H1 (cell line): ENCODE results near the gene ADGRB2.

Experiments used
- ASH2L ChIP-seq: fragments of 200-600, 300-600 bp; sonication (generic); IDR thresholded peaks from one replicate; pipeline ENCODE4 v1.7.1; 2017; ENCODE audit warnings: low read length
- ATF3 ChIP-seq: IDR thresholded peaks from 2 replicates; pipeline ENCODE4 v1.6.1; 2011; ENCODE audit warnings: low read depth, mild to moderate bottlenecking, low read length; ENCODE audit not compliant: insufficient read depth
- CTCF ChIP-seq, 3 experiments: IDR thresholded peaks; 1 replicate in 2 of 3; 2 replicates in 1 of 3; pipeline versions ENCODE4 v1.5.1 to v1.6.1; 2011; ENCODE audit warnings: low read length in 3 of 3, mild to moderate bottlenecking in 3 of 3, inconsistent platforms in 2 of 3, low read depth in 1 of 3, moderate library complexity in 1 of 3; ENCODE audit not compliant: insufficient read depth in 1 of 3; ENCODE audit errors: control extremely low read depth in 1 of 3
- POLR2AphosphoS5 ChIP-seq: IDR thresholded peaks from 2 replicates; pipeline ENCODE4 v1.6.1; 2011; ENCODE audit warnings: low read depth, low read length
- TAF1 ChIP-seq: IDR thresholded peaks from 2 replicates; pipeline ENCODE4 v1.6.1; 2011; ENCODE audit warnings: mild to moderate bottlenecking, low read depth, low read length
- ZNF274 ChIP-seq: IDR thresholded peaks from 2 replicates; pipeline ENCODE4 v1.7.0; 2012; ENCODE audit warnings: low read length, borderline replicate concordance; ENCODE audit errors: extremely low read depth
- TF ChIP-seq, protein P1 (sequence below): IDR thresholded peaks from 2 replicates; pipeline ENCODE4 v1.6.1; 2011; ENCODE audit warnings: low read length, improper control_type of control experiment

- TF ChIP-seq ATF3 = no peak
- no peak for TF ChIP-seq CTCF (IDR thresholded peaks at IDR 0.05; ENCODE audit: control extremely low read depth in 1 of 3, insufficient read depth in 1 of 3, low read depth in 1 of 3, low read length in 3 of 3)
- no peak for TF ChIP-seq ZNF274
- no peak for TF ChIP-seq ASH2L
- TF ChIP-seq, protein P1, sequence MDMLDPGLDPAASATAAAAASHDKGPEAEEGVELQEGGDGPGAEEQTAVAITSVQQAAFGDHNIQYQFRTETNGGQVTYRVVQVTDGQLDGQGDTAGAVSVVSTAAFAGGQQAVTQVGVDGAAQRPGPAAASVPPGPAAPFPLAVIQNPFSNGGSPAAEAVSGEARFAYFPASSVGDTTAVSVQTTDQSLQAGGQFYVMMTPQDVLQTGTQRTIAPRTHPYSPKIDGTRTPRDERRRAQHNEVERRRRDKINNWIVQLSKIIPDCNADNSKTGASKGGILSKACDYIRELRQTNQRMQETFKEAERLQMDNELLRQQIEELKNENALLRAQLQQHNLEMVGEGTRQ = no peak
- no peak for TF ChIP-seq POLR2AphosphoS5
- TF ChIP-seq TAF1 = no peak
Measured at GRCh38 chr1:31772669-31773248, 8.6 kb upstream of the ADGRB2 start.
